Measurements from ENCODE around the gene KLC3.

The KLC3 gene

GRCh38 chr19:45395821-45396617, 55.5 kb downstream of the KLC3 start:
- Histone ChIP-seq H3K9me3 (ENCODE audit: control insufficient read depth, low read length) (no peaks in the 10 kb centered on the region), H3K4me3 (ENCODE audit: insufficient read depth, low read depth, low read length) (no peak overlapping the region), H3K27me3 (ENCODE audit: control insufficient read depth, insufficient read depth, low read length, poor library complexity, severe bottlenecking) (peaks cover 15% of the 10 kb centered on the region), H3K4me1 (ENCODE audit: control insufficient read depth, insufficient read depth, low read length) (peaks cover 5% of the 10 kb centered on the region), H3K27ac (ENCODE audit: insufficient read depth, low read depth, low read length, poor library complexity, severe bottlenecking) (no peak overlapping the region), H3K36me3 (ENCODE audit: control insufficient read depth, insufficient read depth, low read length) (no peaks in the 10 kb centered on the region)
- WGBS, 2 experiments = 78 to 82% methylated on average over 59 of the region's 59 CpGs

- Histone ChIP-seq H3K4me3 (ENCODE audit: insufficient read depth, low read depth, low read length) (no peak overlapping the region), H3K27ac (ENCODE audit: insufficient read depth, low read depth, low read length, poor library complexity, severe bottlenecking) (no peak overlapping the region), H3K36me3 (ENCODE audit: control insufficient read depth, insufficient read depth, low read length) (no peaks in the 10 kb centered on the region), H3K4me1 (ENCODE audit: control insufficient read depth, insufficient read depth, low read length) (peaks cover 27% of the 10 kb centered on the region), H3K9me3 (ENCODE audit: control insufficient read depth, low read length) (no peaks in the 10 kb centered on the region), H3K27me3 (ENCODE audit: control insufficient read depth, insufficient read depth, low read length, poor library complexity, severe bottlenecking) (peaks cover 52% of the 10 kb centered on the region)
- 93 to 96% methylated on average over 6 of the region's 6 CpGs for WGBS, 2 experiments
Observed at GRCh38 chr19:45400192-45400591, 59.6 kb downstream of the KLC3 start.
